Endothelial cell of umbilical vein (primary cell): ENCODE results near the gene TNFRSF14. TPM values are rescaled to one million over a fixed set of nuclear protein-coding genes. Genes with fewer than 3 reads are reported as not detected.

Experiments
- BruUV-seq: library from RNA; stranded (reverse); fragments of 400-500 nt; replicated peaks from 2 replicates; lab custom pipeline; 2021; lab: Mats Ljungman, UMichigan
- CTCF ChIA-PET: fragments of 300-600, 350-600 bp; sonication (Branson Sonifier 250); formaldehyde crosslinking; loops from one replicate; lab custom pipeline; 2021; ENCODE audit warnings: antibody characterized with exemption, inconsistent platforms; lab: Charles Lee
- POLR2A ChIA-PET: fragments of 300-600, 350-600 bp; sonication (Branson Sonifier 250); formaldehyde crosslinking; loops from one replicate; lab custom pipeline; 2021; ENCODE audit warnings: antibody characterized with exemption, inconsistent platforms; lab: Charles Lee
- DNase-seq: peaks from one replicate; pipeline ENCODE4 v3.0.0-alpha.2; 2011; ENCODE audit warnings: low read depth, low spot score
- FAIRE-seq: peaks from 2 replicates; lab custom pipeline; 2011; peaks lifted over from hg19 to GRCh38; lab: Jason Lieb, UNC
- H2AFZ ChIP-seq: 2 replicates; pipeline ENCODE4 v1.6.0; 2012; ENCODE audit warnings: low read depth, low read length, control low read depth, inconsistent platforms
- H3K27ac ChIP-seq: 2 replicates; pipeline ENCODE4 v1.5.1; 2011; ENCODE audit warnings: low read depth, mild to moderate bottlenecking, control low read depth, low read length, moderate library complexity; ENCODE audit not compliant: insufficient read depth
- H3K27me3 ChIP-seq, 2 experiments: 2 replicates each; pipeline versions ENCODE4 v1.6.0 to v1.6.1; 2011; ENCODE audit warnings: low read length in 2 of 2, mixed read lengths in 1 of 2; ENCODE audit not compliant: control insufficient read depth in 2 of 2, insufficient read depth in 2 of 2
- H3K36me3 ChIP-seq, 2 experiments: 2 replicates in 1 of 2; 3 replicates in 1 of 2; pipeline ENCODE4 v1.5.1; 2011; ENCODE audit warnings: low read length in 2 of 2, mild to moderate bottlenecking in 1 of 2, moderate library complexity in 1 of 2; ENCODE audit not compliant: control insufficient read depth in 2 of 2, insufficient read depth in 2 of 2; ENCODE audit errors: extremely low read depth in 1 of 2
- H3K4me1 ChIP-seq: 3 replicates; pipeline ENCODE4 v1.5.1; 2011; ENCODE audit warnings: mild to moderate bottlenecking, low read length; ENCODE audit not compliant: control insufficient read depth, insufficient read depth; ENCODE audit errors: extremely low read depth
- H3K4me2 ChIP-seq: 2 replicates; pipeline ENCODE4 v1.6.1; 2011; ENCODE audit warnings: low read length, control low read depth, mixed read lengths; ENCODE audit not compliant: insufficient read depth
- H3K4me3 ChIP-seq, 3 experiments: fragments of 200-600 bp in 1 of 3; sonication (generic), shearing (Covaris generic) in 1 of 3; replicated peaks in 1 of 3; 2 replicates each; pipeline ENCODE4 v1.5.1; 2011 to 2016; ENCODE audit warnings: control low read depth in 3 of 3, low read length in 3 of 3, mild to moderate bottlenecking in 2 of 3, inconsistent platforms in 1 of 3, low read depth in 1 of 3, moderate library complexity in 1 of 3; ENCODE audit not compliant: insufficient read depth in 1 of 3
- H3K79me2 ChIP-seq: 2 replicates; pipeline ENCODE4 v1.6.0; 2012; ENCODE audit warnings: low read length, inconsistent platforms; ENCODE audit not compliant: control insufficient read depth, insufficient read depth
- H3K9ac ChIP-seq: replicated peaks from 2 replicates; pipeline ENCODE3; 2011; ENCODE audit warnings: low read length, control low read depth; ENCODE audit not compliant: insufficient read depth; ENCODE audit errors: extremely low read depth
- H3K9me1 ChIP-seq: replicated peaks from 3 replicates; pipeline ENCODE4 v1.6.0; 2011; ENCODE audit warnings: mild to moderate bottlenecking, low read length; ENCODE audit not compliant: control insufficient read depth, insufficient read depth; ENCODE audit errors: extremely low read depth
- H3K9me3 ChIP-seq: replicated peaks from 2 replicates; pipeline ENCODE4 v1.5.1; 2012; ENCODE audit warnings: low read length, inconsistent platforms; ENCODE audit not compliant: control insufficient read depth, insufficient read depth
- H4K20me1 ChIP-seq: replicated peaks from 2 replicates; pipeline ENCODE3; 2011; ENCODE audit warnings: mild to moderate bottlenecking, low read length; ENCODE audit not compliant: control insufficient read depth, insufficient read depth; ENCODE audit errors: extremely low read depth
- CTCF ChIP-seq, 2 donors: IDR thresholded peaks; 1 replicate in 1 of 2; 2 replicates in 1 of 2; pipeline ENCODE4 v1.5.1; 2011; ENCODE audit warnings: low read length in 2 of 2, mild to moderate bottlenecking in 2 of 2, moderate library complexity in 2 of 2, control low read depth in 1 of 2, inconsistent platforms in 1 of 2, low read depth in 1 of 2; ENCODE audit not compliant: insufficient read depth in 1 of 2; ENCODE audit errors: extremely low read depth in 1 of 2
- EZH2 ChIP-seq: IDR thresholded peaks from 2 replicates; pipeline ENCODE4 v1.6.1; 2012; ENCODE audit warnings: borderline replicate concordance, low read depth, mild to moderate bottlenecking, moderate library complexity, low read length, inconsistent platforms; ENCODE audit not compliant: severe bottlenecking
- FOS ChIP-seq: IDR thresholded peaks from 2 replicates; pipeline ENCODE4 v1.6.1; 2011; ENCODE audit warnings: mild to moderate bottlenecking, low read length, moderate library complexity, borderline replicate concordance; ENCODE audit not compliant: insufficient read depth
- GATA2 ChIP-seq: IDR thresholded peaks from 2 replicates; pipeline ENCODE4 v1.7.0; 2011; ENCODE audit warnings: low read depth, mild to moderate bottlenecking, moderate library complexity, mixed read lengths, low read length; ENCODE audit not compliant: insufficient read length, insufficient read depth
- JUN ChIP-seq: IDR thresholded peaks from 2 replicates; pipeline ENCODE4 v1.6.1; 2011; ENCODE audit warnings: borderline replicate concordance, low read depth; ENCODE audit not compliant: insufficient read length, insufficient read depth
- MYC ChIP-seq: IDR thresholded peaks from one replicate; pipeline ENCODE4 v1.6.1; 2011; ENCODE audit warnings: mild to moderate bottlenecking, low read depth, low read length
- POLR2A ChIP-seq: IDR thresholded peaks from 2 replicates; pipeline ENCODE4 v1.6.1; 2012; ENCODE audit warnings: low read depth, mild to moderate bottlenecking, control low read depth, low read length
- POLR2AphosphoS5 ChIP-seq: IDR thresholded peaks from 2 replicates; pipeline ENCODE4 v1.6.1; 2012; ENCODE audit warnings: low read depth, mild to moderate bottlenecking, control low read depth, low read length, moderate library complexity; ENCODE audit not compliant: insufficient read depth
- dilution Hi-C: fragments of 300-500 bp; cut with MboI; formaldehyde crosslinking; loops from one replicate; pipeline ENCODE4 v1.15.0; 2019; ENCODE audit warnings: low sequenced_read_pairs; ENCODE audit not compliant: extremely low pct_ligation_motif_present
- intact Hi-C: fragments of 100-400 bp; cut with micrococcal nuclease; formaldehyde crosslinking; loops from one replicate; pipeline ENCODE4 v1.10.0; 2022
- polyA plus RNA-seq, 4 experiments: library from polyadenylated mRNA; depleted of rRNA in 3 of 4; stranded (reverse) in 3 of 4; unstranded in 1 of 4; fragments of >200 nt; gene quantifications; 2 replicates each; pipeline versions ENCODE4 v1.2.1 to v1.2.3, GENCODE V29; 2011 to 2012; ENCODE audit warnings: missing spikeins in 1 of 4
- total RNA-seq: library from RNA; stranded (reverse); gene quantifications from 2 replicates; pipeline ENCODE4 v1.2.3, GENCODE V29; 2021
- TF ChIP-seq, protein P1 (sequence below): IDR thresholded peaks from 2 replicates; pipeline ENCODE4 v1.6.1; 2011; ENCODE audit not compliant: insufficient read depth, insufficient read length

The TNFRSF14 gene
- total and polyA plus RNA-seq, 2 donors (not counting 3 experiments of a cell fraction or from before 2014, with no cell fraction given), result 40.9 to 49.4 TPM

DNA sequence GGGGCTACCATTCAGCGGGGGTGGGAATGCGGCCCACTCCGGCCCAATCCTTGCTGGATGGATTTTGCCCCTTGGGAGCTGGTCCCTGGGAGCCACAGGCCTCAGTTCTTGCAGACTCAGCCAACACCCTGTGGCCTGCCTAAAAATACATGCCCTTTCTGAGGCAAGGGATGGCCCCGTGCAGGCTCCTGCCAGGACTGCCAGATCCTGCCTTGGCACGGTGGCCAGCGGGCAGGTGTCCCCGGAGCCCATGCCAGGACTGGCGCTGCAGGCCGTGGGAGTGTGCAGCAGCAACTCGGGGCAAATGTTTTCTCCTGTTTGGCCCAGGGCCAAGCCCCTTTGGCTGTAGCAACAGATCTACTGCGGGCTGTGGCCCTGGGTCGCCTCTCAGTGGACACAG lies 28.2 kb upstream of the TNFRSF14 start:
- Histone ChIP-seq H3K79me2 (peaks cover 29% of the 10 kb centered on the region), H4K20me1 (no peaks in the 10 kb centered on the region), H3K9me1 (no peaks in the 10 kb centered on the region), H2AFZ (no peak overlapping the region), H3K27ac (no peak overlapping the region), H3K4me3 (no peak overlapping the region), H3K4me2 (no peak overlapping the region), H3K4me1 (peaks cover 17% of the 10 kb centered on the region), H3K9me3 (no peaks in the 10 kb centered on the region), H3K9ac (no peak overlapping the region), H3K36me3 (no peaks in the 10 kb centered on the region), H3K27me3 (peaks cover 16 to 17% of the 10 kb centered on the region in 2 experiments)
- intact Hi-C loops, result no loop called here
- FAIRE-seq, result no peak
- BruUV-seq, result no TSS peak
- dilution Hi-C loops, result no loop called here
- no peak for TF ChIP-seq POLR2A
- TF ChIP-seq, protein P1, sequence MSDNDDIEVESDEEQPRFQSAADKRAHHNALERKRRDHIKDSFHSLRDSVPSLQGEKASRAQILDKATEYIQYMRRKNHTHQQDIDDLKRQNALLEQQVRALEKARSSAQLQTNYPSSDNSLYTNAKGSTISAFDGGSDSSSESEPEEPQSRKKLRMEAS, result no peak
- TF ChIP-seq JUN, result no peak
- TF ChIP-seq FOS, result no peak
- no peak for TF ChIP-seq POLR2AphosphoS5
- ChIA-PET CTCF (no interaction called here), POLR2A (no interaction called here)
- no peak for DNase-seq

- no TSS peak for BruUV-seq
- intact Hi-C loops, result no loop called here
- no peak for DNase-seq
- ChIA-PET CTCF (no interaction called here), POLR2A (no interaction called here)
- dilution Hi-C loops, result no loop called here
- no peak for FAIRE-seq
- Histone ChIP-seq H3K27ac (no peak overlapping the region), H4K20me1 (no peaks in the 10 kb centered on the region), H3K36me3 (no peaks in the 10 kb centered on the region), H3K9me1 (no peaks in the 10 kb centered on the region), H3K27me3 (peaks cover 16 to 17% of the 10 kb centered on the region in 2 experiments), H3K79me2 (peaks cover 24% of the 10 kb centered on the region), H3K4me2 (no peak overlapping the region), H3K9ac (no peak overlapping the region), H3K4me3 (no peak overlapping the region), H3K9me3 (no peaks in the 10 kb centered on the region), H2AFZ (no peak overlapping the region), H3K4me1 (peaks cover 17% of the 10 kb centered on the region)
- TF ChIP-seq JUN, result no peak
- TF ChIP-seq POLR2A, result no peak
- no peak for TF ChIP-seq FOS
- no peak for TF ChIP-seq MYC
- TF ChIP-seq GATA2, result no peak
- TF ChIP-seq EZH2, result no peak
- TF ChIP-seq CTCF (IDR thresholded peaks at IDR 0.05; ENCODE audit: extremely low read depth in 1 of 2, insufficient read depth in 1 of 2, low read depth in 1 of 2, low read length in 2 of 2), result no peak
- TF ChIP-seq POLR2AphosphoS5, result no peak
- TF ChIP-seq, protein P1, result no peak
Observed at GRCh38 chr1:2528611-2528965, 27.6 kb upstream of the TNFRSF14 start.
